RKO (cell line): ENCODE measurements around the gene SYNPR.
A peak's percentile ranks its signal among the peaks of the same experiment; 100 is the strongest.
"Not testable (repeated sequence)": the region's sequence is repeated elsewhere in the genome, so short reads cannot be mapped to it uniquely, and the experiment has no call there.

Experiments
- DNase-seq: peaks from one replicate; pipeline ENCODE4 v3.0.0-alpha.2; 2016; ENCODE audit warnings: low spot score

SYNPR gene

DNA sequence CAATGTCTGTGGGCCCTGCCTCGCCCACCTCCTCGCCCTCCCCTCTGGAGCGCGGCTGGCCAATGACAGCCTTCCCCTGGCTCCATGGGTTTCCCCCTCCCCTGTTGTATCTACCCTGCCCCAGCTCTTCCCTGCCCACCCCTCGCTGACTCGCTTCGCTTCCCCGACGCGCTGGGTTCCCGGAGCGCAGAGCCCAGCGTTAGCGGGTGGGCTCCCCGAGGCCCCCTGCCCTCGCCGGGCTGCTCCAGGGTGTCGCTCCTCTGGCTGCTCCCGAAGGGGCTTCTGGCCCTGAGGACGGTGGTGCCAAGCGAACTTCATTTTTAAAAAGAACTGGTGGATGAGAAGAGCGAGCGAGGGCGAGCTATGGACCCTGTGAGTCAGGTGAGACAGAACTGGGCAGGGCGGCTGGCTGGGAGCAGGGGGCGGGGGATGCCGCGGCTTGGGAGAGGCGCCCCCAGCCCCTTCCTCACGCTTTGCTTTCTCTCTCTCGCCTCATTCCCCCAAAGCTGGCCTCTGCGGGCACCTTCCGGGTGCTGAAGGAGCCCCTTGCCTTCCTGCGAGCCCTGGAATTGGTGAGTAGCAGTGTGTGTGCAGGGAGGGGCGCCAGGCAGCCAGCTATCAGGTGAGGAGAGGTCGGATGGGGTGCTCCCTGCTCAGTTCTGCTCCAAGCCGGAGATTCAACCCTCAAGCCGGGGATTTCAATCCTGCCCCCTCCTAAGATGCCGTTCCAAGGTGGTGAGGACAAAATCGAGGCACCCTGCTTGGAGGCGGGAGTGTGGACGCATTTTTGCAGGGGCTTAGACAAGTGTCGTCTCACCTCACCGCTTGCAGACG lies at the start of gene SYNPR:
Gene SYNPR, plus strand, starts transcription at position 138 of the 834 bp plus-strand sequence.
- no peak for DNase-seq

DNA sequence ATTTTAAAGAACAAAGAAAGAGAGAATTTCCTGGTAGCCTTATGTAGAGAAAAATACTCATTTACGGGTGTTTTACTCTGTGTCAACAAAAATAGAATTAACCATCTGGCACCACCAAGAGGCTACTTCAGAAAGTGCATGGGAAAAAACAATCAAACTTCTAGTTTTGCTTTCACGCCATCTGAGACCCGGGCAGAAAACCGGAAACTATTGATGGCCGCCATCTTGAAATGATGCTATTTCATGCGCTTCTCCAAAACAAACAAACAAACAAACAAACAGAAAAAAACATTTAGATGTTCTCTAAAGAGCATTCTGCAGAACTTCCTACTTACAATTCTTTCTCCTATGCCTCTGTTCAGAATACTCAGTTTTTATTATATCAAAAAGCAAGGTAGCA lies 49.4 kb upstream of the SYNPR start:
- peak; percentile 87 for DNase-seq

DNA sequence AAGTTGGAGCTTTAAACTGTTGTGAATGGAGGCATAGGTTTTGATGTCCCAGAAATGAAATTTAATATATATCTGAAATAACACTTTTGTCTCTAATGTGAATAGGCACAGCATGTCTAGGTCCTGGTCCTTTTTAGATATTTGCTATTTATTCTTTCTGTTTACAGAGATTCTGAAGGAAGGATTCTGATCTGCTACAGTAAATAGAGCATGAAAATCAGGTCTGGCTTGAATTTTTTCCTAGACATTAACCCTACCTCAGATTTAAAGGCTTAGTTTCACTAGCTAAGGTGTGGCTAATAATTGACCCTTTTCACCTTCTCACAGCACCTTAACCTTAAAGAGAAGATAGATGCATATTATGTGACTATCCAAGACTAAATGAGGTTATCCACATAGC lies 48.0 kb upstream of the SYNPR start:
- DNase-seq, result no peak

DNA sequence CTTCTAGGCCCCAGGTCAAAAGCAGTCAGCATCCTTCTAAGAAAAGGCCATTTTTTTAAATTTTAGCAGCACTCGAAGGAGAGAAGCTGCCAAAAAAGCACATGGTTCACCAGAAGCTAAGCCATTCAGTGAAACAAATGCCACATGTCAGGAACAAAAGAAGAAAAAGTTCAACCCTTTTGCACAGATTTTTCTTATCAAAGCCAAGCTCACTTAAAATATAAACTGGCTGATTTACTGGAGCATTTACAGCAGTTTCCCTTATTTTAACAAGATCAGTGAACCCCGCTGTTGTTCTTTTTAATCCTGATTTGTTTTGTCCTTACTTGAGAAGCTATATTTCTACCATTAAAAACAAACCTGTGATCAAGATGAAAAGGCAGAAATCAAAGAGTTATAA lies 46.5 kb upstream of the SYNPR start:
- DNase-seq, result no peak

DNA sequence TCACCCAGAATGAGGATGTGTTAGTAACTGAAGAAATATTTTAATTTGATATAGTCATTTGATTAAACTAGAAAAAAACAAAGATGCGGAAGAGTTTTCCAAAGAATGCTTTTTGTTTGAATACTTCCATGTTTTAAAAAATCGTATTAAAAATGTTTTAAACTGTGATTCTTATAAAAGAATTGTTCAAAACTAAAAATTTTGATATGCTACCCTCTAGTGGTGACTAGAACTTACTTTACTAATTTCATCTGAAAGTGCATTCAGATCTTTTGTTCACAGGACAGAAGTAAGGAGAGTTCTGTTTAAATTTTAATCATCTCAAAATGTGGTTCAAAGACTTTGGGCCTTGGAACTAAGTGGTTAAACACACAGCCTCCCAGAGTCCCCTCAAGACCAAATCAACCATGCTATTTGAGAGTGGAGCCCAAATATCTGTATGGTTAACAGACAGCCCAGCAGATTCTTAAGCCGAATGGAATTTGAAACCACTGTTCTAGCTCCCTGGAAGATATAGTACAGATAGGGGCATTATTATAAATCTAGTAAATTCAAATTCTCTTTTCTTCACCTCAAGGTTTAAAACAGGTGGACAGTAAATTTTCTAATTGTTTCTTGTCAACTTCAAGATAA lies 45.2 kb upstream of the SYNPR start:
- peak; percentile 45 for DNase-seq

DNA sequence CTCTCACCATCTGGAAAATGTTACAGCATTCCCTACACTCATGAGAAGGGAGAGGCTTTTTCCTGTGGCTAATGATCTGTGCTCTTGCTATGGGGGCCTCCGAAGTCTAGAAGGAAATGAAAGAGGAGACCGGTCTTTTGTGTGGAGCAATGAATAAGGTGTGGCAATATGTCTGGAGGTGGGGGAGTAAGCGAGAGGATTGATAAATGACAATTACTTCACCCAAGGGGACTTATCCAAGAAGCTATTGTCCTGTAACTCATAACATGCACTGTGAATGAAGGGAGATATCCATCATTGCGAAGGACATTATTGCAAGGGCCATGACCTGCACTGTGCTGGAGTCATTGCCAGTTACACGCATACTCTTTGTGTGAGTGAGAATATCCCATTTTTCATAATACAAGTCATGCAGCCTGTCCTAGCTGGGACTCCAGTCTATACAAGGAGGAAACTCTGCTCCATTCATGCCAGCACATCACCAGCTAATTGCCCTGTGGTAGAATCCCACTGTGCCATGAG lies 37.7 kb upstream of the SYNPR start:
- DNase-seq, result no peak

DNA sequence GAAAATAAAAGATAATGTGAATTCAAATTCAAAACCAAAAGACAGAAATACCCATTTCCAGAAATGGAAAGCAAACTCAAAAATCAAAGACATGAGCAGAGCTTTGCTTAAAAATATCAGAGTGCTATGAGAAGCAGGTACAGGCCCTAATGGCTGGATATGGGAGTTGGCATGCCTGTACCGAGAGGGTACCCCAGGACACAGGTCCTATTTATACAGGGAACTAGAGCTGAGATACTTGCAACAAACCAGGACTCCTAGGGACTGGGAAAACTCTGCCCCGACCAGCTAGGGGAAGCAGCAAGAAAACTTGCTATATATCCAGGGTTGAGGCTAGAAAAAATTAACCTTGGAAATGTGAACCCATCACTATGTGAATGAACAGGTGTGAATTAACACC lies 36.0 kb upstream of the SYNPR start:
- no peak for DNase-seq

DNA sequence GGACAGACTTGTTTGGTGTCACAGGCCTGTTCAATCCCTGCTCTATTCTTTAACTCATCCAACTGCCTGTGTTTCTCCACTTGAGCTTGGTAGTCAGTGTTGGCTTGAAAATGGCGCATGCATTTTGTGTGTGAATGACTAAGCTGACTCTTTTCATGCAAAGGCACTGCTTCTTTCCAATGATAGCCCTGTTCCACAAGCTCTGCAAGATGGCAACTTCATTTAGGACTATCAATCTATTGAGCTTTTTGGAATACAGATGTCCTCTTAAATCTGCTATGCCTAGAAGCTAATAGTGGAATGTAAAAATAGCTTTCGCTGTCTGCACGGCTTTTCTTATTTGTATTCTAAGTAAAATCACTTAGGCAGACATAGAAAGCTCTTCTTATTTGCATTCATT lies 33.6 kb upstream of the SYNPR start:
- no peak for DNase-seq

DNA sequence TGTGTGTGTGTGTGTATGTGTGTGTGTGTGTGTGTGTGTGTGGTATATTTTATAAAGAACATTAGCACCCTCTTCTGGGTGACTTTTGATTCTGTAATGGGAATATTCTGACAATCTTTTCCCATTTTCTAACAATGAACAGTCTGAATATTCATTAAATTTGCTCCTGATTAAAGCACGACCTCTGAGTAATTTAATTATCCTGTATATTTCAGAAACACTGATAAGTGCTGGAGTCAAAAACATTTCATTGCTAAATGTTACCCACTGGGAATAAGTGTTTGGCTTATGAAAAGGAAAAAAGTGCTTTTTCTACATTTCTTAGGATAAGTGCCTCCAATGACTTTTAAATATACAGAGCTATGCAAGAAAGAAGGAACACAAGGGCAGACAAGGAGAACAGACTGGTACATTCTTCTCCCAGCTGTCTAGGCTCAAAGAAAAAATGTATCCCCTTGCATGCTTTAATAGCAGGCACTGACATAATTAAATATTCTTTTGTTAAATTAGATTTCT lies 32.3 kb upstream of the SYNPR start:
- peak; percentile 13 for DNase-seq

DNA sequence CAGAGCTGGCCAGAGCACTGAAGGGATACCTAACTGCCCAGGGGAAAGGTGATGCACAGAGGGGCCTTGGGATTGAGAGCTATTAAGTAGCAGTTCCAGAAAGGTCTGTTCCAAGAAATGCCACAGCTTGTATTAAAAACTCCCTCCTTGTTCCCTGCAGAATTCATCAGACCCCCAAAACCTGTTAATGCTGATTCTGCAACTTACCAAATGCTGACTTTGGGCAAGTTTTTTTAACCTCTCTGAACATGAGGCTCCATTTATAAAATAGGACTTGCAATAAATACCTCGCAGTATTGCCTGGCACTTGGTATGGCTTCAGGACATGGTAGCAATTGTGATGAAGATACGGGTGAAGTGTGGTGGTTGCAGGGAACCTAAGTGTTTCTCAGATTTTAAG lies 30.1 kb upstream of the SYNPR start:
- DNase-seq, result no peak

DNA sequence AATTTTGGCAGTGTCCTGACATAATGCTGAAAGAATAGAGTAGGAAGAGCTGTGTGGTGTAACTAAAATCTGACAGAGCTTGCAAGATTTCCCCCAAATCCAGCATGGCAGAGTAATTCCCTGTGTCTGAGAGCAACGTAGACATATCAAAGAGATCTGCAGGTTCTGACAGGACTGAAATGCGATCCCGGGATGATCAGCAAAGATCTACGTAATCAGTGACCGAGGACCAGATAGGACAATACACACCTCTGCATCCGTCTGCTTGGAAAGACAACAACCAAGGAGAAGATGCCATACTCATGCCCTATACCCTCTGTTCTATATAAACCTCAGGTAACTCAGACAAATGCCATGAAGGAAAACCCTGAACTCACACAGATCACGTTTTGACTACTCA lies 26.6 kb upstream of the SYNPR start:
- DNase-seq, result no peak

DNA sequence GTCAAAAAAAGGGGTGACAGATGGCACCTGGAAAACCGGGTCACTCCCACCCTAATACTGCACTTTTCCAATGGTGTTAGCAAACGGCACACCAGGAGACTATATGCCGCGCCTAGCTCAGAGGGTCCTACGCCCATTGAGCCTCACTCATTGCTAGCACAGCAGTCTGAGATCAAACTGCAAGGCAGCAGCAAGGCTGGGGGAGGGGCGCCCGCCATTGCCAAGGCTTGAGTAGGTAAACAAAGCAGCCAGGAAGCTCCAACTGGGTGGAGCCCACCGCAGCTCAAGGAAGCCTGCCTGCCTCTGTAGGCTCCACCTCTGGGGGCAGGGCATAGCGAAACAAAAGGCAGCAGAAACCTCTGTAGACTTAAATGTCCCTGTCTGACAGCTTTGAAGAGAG lies 22.3 kb upstream of the SYNPR start:
- not testable (repeated sequence) for DNase-seq

DNA sequence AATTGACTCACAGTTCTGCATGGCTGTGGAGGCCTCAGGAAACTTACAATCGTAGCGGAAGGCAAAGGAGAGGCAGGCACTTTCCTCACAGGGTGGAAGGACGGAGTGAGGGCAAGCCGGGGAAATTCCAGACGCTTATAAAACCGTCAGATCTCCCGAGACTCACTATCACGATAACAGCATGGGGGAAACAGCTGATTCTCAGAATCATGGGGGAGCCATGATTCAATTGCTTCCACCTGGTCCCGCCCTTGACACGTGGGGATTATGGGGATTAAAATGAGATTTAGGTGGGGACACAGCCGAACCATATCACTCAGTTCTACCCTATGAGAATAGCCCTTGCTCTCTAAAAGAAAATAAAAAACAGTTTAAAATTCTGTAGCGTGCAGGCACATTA lies 13.4 kb upstream of the SYNPR start:
- no peak for DNase-seq

DNA sequence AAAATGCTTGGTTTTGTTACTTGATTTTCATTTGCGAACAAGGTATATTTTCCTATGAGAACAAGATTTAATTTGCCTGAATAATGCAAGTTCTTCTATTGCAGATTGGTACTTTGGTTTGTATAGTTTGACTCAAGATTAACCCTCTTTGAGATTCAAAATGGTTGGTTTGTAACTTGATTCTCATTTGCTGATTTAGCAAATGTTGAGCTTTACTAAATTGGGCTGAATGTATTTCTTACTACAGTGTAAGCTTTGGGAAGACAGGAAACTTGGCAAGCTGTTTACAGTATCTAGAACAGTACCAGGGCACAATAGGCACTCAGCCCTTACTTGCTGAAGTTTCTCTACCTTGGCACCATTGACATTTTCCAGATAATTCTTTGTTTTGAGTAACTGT lies 3.7 kb upstream of the SYNPR start:
- no peak for DNase-seq

DNA sequence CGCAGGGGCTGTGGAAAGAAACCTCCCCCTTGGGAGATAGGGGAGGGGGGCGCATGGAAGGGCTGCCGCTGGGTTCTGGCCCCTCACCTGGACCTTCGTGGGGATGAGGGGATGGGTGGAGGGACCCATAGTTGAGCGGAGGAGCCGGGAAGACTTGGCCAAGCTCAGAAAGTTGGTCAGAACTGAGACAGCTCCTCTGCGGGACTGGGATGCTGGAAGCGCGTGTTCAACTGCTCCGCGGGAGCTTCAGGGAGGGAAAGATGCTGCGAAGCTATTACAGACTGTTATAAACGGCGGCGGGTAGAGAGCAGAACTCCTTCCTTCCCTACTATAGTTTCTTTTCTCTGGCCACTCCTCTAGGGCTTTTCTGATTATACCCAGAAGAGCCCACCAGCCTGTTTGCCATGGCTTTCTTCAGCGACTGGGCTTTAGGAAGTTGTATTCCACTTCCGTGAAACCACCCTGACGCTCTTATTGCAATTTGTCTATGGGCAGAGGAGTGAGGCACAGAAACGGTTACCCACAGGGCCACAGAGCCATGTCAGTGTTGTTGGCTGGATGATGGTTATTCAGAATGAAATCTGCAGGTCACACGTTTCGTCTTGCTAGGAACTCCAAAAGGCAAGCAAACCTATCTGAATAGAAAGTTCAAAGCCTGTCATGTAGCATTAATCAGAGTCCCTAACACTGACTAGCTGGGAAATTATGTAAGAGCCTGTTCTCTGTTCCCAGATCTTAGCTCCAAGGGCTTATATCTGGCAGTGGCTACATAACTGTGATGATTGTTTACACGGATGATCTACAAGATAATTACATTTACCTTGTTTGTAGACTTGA lies 1.1 kb downstream of the SYNPR start:
- no peak for DNase-seq

DNA sequence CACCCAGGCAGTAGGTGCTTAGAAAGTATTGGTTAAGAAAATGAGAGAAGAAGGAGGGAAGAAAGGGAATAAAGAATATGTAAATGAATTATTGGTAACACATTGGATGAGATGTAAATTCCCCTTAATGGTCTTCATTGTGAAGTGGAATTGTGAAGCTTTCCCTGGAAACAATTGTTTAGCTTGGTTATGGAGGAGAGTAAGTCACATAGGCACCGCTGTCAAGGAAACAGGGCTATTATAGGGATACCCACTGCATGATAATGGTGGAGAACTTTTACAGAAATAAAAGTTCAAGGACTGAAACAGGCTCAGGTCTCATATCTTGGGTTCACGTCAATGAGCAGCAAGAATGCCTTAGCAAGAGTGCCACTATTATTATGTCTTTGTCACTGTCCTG lies 9.5 kb downstream of the SYNPR start:
- DNase-seq, result no peak

DNA sequence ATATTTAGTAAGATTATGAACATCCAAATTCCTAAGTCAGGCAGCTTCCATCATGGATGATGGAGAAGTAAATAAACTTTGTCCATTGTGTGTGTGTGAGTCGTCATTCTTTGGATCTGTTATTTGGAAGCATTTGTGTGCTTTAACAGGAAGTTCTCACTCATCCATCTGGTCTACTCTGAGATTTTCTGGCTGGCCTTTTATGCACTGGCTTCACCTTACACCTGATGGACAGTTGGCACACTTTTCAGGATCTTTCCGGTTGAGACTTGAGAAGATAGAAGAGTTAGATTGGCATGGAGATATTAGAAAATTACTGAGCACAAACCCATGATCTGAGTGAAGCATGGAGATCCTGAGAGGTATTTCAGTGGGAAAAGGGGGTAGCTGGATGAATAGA lies 12.6 kb downstream of the SYNPR start:
- DNase-seq, result no peak

DNA sequence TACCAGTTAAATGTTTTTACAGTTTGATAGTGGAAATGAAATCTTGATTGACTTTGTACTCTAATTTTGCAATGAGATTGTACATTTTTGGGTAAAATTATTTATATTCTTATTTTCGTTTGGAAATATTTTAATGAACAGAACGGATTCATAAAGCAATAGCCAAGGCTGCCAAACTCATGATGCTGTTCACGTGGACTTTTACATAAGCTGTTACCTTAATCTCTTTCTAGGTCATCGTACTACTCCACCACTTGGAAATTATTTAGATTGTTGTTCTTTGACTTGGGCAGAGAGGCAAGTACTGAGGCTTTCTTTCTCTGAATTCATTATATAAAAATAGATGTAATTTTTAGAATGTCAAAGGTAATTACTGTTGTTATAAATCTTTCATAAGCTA lies 16.2 kb downstream of the SYNPR start:
- no peak for DNase-seq

DNA sequence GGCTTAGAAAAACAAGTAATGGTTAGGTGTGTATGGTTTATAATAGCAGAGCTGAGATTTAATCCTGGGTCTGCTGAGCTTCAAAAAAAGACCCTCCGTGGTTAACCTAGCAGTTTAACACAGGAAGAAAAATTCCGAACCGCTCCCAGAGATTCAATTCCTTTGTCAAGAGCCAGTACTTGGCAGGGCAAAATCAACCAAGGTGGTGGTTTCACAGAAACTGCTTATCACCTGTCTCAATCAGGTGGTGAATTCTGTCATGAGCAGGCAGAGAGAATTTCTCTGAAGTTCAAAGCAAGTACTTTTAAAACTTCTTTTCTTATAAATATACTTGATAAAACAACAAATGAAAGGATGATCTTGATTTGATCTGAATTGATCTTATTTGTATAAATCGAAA lies 17.2 kb downstream of the SYNPR start:
- DNase-seq, result no peak

DNA sequence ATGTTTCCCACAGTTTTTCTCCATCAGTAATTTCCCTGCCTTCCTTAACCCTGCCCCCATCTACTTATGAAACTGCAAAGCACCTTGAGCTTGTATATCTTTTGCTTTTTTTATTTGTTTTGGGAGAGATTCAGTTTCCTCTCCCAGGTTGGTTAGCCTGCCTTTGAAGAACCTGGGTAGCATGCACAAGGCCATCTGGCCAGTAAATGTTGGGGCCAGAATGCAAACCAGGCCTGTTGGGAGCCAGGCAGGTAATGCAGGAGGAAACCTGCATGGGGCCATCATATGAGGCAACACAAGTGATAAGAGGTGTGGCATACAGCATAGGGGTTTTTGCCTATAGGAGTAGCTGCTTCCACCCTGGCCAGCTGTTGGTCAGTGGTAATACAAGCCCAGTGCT lies 17.7 kb downstream of the SYNPR start:
- no peak for DNase-seq

DNA sequence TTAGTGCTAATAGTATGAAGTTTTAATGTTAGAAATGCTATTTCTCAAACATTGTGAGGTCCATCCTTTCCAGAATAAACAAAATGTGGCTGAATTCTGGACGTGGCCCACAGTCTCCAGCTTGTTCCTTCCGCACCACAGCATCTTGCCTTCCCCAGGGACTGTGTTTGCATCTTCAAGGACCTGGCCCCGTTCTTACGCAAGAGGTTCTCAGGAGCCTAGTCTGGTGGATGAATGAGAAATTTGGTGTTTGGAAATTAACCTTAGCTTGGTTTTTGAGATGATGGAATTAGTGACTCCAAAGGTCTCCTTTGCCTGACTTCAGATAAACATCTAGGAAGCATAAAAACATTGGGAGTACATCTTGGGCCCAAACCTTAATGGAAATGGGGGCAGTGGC lies 18.1 kb downstream of the SYNPR start:
- DNase-seq, result no peak

DNA sequence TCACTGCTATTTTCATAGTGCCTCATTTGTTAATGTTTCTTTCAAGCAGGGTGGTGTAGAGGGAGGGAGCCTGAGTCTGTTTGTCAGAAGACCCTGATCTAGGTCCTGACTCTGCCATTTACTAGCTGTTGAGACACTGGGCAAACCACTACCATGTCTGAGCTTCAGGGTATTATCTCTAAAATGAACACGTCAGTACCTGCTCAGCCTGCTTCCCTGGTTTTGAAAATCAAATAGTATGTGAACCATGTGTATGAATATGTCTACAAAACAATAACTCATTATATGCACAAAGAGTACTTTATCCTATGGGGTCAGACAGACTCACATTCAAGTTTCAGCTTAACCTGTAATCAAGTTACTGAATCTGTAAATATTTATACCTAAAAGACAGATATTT lies 25.1 kb downstream of the SYNPR start:
- no peak for DNase-seq

DNA sequence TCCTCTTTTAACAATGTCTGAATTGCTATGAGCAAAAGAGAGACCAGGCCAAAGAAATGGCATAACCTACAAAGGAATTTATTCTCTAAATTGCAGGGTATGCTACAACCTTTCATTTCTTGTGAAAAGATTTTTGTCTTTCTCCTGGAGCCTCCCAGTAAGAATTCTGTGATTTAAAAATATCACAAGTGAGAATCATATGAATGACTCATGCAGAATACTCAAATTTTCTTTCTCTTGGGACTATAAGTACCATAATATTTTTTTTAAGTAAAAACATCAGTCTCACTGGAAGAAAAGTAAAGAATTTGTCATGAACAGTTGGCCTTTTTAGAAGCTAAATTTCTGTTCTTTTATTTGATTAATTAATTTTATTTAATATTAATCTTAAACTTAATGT lies 26.3 kb downstream of the SYNPR start:
- DNase-seq, result no peak
